ENCODE data around the gene PREX1. TPM values are rescaled to one million over a fixed set of nuclear protein-coding genes. Genes with fewer than 3 reads are reported as not detected.

PREX1 gene
- polyA plus RNA-seq, 1 of the 3 experiments (the other 2 are of a cell fraction) = 5.3 TPM

GRCh38 chr20:48585061-48585870 is 242.5 kb downstream of the PREX1 start:
- Histone ChIP-seq H3K36me3 (replicated peaks in 1 of 2; ENCODE audit: control insufficient read depth in 1 of 2, insufficient read depth in 2 of 2, low read length in 1 of 2) (no peaks in the 10 kb centered on the region), H4K20me1 (ENCODE audit: insufficient read depth) (no peaks in the 10 kb centered on the region), H3K9me3 (no peaks in the 10 kb centered on the region), H2AFZ (ENCODE audit: low read depth) (no peak overlapping the region), H3K9ac (no peak overlapping the region), H3K4me3 (ENCODE audit: low read depth in 2 of 2, low read length in 1 of 2) (no peak overlapping the region), H3K79me2 (ENCODE audit: insufficient read depth) (no peaks in the 10 kb centered on the region), H3K9me2 (no peaks in the 10 kb centered on the region), H3K4me2 (no peak overlapping the region), H3K27me3 (ENCODE audit: insufficient read depth) (peaks cover 5% of the 10 kb centered on the region; the same call in 1 of the 2 replicates), H3F3A (replicated peaks; ENCODE audit: insufficient read depth) (no peaks in the 10 kb centered on the region), H3K4me1 (ENCODE audit: control insufficient read depth in 1 of 2, insufficient read depth in 2 of 2, low read depth in 1 of 2, low read length in 1 of 2) (no peaks in the 10 kb centered on the region; a peak in 1 of 4 replicates), H3K27ac (ENCODE audit: low read depth in 2 of 2, low read length in 1 of 2) (no peak overlapping the region)
- 75% methylated on average over 19 of the region's 21 CpGs for WGBS (ENCODE audit: low lambda C conversion rate)
- ChIA-PET CTCF (interaction anchor here (0.6 kb wide), 1 partner anchor 40 kb away, joined by 3 read pairs; no protein-coding TSS in a partner anchor), POLR2A (no interaction called here)
- TF ChIP-seq NFIC (IDR thresholded peaks at IDR 0.05; ENCODE audit: borderline replicate concordance) (no peak), MEF2A (IDR thresholded peaks at IDR 0.05; ENCODE audit: borderline replicate concordance, low read depth) (no peak), EZH2phosphoT487 (IDR thresholded peaks at IDR 0.05; ENCODE audit: borderline replicate concordance, low read depth) (no peak), JUND (IDR thresholded peaks at IDR 0.05) (no peak), SMC3 (IDR thresholded peaks at IDR 0.05; ENCODE audit: low read depth, low read length) (no peak), FOXJ3 (CRISPR knock-in tag; IDR thresholded peaks at IDR 0.05) (no peak), GATA2 (CRISPR knock-in tag; IDR thresholded peaks at IDR 0.05) (no peak), RAD21 (IDR thresholded peaks at IDR 0.05; ENCODE audit: low read length) (no peak), FOSL2 (IDR thresholded peaks at IDR 0.05; ENCODE audit: borderline replicate concordance, low read depth) (no peak)
- TF ChIP-seq, protein P1, sequence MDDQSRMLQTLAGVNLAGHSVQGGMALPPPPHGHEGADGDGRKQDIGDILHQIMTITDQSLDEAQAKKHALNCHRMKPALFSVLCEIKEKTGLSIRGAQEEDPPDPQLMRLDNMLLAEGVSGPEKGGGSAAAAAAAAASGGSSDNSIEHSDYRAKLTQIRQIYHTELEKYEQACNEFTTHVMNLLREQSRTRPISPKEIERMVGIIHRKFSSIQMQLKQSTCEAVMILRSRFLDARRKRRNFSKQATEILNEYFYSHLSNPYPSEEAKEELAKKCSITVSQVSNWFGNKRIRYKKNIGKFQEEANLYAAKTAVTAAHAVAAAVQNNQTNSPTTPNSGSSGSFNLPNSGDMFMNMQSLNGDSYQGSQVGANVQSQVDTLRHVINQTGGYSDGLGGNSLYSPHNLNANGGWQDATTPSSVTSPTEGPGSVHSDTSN (IDR thresholded peaks at IDR 0.05) = no peak
- DNase-seq = no peak

DNA sequence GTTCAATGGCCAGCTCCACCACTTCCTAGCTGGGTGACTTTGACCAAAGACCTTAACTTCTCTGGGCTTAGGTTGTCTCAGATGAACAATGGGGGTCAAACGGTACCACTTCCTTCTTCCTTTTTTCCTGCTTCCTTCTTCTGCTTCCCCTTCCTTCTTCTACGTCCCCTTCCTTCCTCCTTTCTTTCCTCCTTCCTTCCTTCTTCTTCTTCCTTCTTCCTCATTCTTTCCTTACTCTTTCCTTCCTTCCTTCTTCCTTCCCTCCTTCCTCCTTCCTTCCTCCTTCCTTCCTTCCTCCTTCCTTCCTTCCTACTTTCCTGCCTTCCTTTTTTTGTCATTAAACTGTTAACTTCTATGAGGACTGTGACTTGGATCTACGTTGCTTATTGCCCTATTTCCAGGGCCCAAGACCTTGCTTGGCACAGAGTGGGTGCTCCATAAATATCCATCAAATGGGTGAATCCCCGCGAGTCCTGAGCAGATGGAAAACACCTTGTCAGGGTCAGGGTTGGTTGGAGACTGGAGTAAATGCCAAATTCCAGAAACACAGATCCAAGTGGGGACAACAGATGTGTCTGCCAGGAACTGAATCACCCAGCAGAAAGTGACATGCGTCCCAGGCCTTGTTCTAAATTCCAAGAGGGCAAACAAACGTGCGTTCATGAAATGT is 243.3 kb downstream of the PREX1 start:
- CTCF ChIA-PET = interaction anchor here (0.6 kb wide), 1 partner anchor 40 kb away, joined by 3 read pairs; no protein-coding TSS in a partner anchor
- 50% methylated on average over 8 of the region's 8 CpGs for WGBS (ENCODE audit: low lambda C conversion rate)
- no peak overlapping the region for H3K4me2 ChIP-seq
- H3K27me3 ChIP-seq (ENCODE audit: insufficient read depth) = peaks cover 5% of the 10 kb centered on the region; the same call in 1 of the 2 replicates
- no peaks in the 10 kb centered on the region; a peak in 1 of 4 replicates for H3K4me1 ChIP-seq (ENCODE audit: control insufficient read depth in 1 of 2, insufficient read depth in 2 of 2, low read depth in 1 of 2, low read length in 1 of 2)
- H3K9me2 ChIP-seq = no peaks in the 10 kb centered on the region
- H3K79me2 ChIP-seq (ENCODE audit: insufficient read depth) = no peaks in the 10 kb centered on the region
- DNase-seq = no peak
- no peaks in the 10 kb centered on the region for H3K9me3 ChIP-seq
- H4K20me1 ChIP-seq (ENCODE audit: insufficient read depth) = no peaks in the 10 kb centered on the region
- H3K9ac ChIP-seq = no peak overlapping the region
- no peak overlapping the region for H2AFZ ChIP-seq (ENCODE audit: low read depth)
- TF ChIP-seq FOSL2 (IDR thresholded peaks at IDR 0.05; ENCODE audit: borderline replicate concordance, low read depth) (no peak), TAF1 (IDR thresholded peaks at IDR 0.05; ENCODE audit: borderline replicate concordance, low read depth, low read length) (no peak), FOXM1 (IDR thresholded peaks at IDR 0.05; ENCODE audit: low read depth) (no peak), NRF1 (IDR thresholded peaks at IDR 0.05; ENCODE audit: low read depth, low read length) (no peak), IRF3 (IDR thresholded peaks at IDR 0.05; ENCODE audit: low read depth, low read length) (no peak), FOXJ3 (CRISPR knock-in tag; IDR thresholded peaks at IDR 0.05) (no peak), TCF12 (IDR thresholded peaks at IDR 0.05) (no peak), GATA2 (CRISPR knock-in tag; IDR thresholded peaks at IDR 0.05) (no peak), NFIC (IDR thresholded peaks at IDR 0.05; ENCODE audit: borderline replicate concordance) (no peak), EP300 (IDR thresholded peaks at IDR 0.05; ENCODE audit: borderline replicate concordance in 1 of 2, low read depth in 1 of 2, low read length in 1 of 2) (no peak), ELF1 (IDR thresholded peaks at IDR 0.05) (no peak)
- TF ChIP-seq, protein P2, sequence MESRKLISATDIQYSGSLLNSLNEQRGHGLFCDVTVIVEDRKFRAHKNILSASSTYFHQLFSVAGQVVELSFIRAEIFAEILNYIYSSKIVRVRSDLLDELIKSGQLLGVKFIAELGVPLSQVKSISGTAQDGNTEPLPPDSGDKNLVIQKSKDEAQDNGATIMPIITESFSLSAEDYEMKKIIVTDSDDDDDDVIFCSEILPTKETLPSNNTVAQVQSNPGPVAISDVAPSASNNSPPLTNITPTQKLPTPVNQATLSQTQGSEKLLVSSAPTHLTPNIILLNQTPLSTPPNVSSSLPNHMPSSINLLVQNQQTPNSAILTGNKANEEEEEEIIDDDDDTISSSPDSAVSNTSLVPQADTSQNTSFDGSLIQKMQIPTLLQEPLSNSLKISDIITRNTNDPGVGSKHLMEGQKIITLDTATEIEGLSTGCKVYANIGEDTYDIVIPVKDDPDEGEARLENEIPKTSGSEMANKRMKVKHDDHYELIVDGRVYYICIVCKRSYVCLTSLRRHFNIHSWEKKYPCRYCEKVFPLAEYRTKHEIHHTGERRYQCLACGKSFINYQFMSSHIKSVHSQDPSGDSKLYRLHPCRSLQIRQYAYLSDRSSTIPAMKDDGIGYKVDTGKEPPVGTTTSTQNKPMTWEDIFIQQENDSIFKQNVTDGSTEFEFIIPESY (IDR thresholded peaks at IDR 0.05; ENCODE audit: borderline replicate concordance, low read depth) = no peak
- TF ChIP-seq, protein P3, sequence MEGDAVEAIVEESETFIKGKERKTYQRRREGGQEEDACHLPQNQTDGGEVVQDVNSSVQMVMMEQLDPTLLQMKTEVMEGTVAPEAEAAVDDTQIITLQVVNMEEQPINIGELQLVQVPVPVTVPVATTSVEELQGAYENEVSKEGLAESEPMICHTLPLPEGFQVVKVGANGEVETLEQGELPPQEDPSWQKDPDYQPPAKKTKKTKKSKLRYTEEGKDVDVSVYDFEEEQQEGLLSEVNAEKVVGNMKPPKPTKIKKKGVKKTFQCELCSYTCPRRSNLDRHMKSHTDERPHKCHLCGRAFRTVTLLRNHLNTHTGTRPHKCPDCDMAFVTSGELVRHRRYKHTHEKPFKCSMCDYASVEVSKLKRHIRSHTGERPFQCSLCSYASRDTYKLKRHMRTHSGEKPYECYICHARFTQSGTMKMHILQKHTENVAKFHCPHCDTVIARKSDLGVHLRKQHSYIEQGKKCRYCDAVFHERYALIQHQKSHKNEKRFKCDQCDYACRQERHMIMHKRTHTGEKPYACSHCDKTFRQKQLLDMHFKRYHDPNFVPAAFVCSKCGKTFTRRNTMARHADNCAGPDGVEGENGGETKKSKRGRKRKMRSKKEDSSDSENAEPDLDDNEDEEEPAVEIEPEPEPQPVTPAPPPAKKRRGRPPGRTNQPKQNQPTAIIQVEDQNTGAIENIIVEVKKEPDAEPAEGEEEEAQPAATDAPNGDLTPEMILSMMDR (IDR thresholded peaks at IDR 0.05) = no peak
- H3K27ac ChIP-seq (ENCODE audit: low read depth in 2 of 2, low read length in 1 of 2) = no peak overlapping the region
- no peaks in the 10 kb centered on the region for H3K36me3 ChIP-seq (replicated peaks in 1 of 2; ENCODE audit: control insufficient read depth in 1 of 2, insufficient read depth in 2 of 2, low read length in 1 of 2)
- H3K4me3 ChIP-seq (ENCODE audit: low read depth in 2 of 2, low read length in 1 of 2) = no peak overlapping the region
- POLR2A ChIA-PET = no interaction called here
- no peaks in the 10 kb centered on the region for H3F3A ChIP-seq (replicated peaks; ENCODE audit: insufficient read depth)
